Suppressor macrophage treated with lipopolysaccharide for 1 hour (primary cell): ENCODE results near the gene FNDC7.
"Not testable (repeated sequence)": the region's sequence is repeated elsewhere in the genome, so short reads cannot be mapped to it uniquely, and the experiment has no call there.

ENCODE experiments used
- DNase-seq, 3 donors: peaks; one replicate each; pipeline ENCODE4 v3.0.0-alpha.2; 2020 to 2022

Gene FNDC7

DNA sequence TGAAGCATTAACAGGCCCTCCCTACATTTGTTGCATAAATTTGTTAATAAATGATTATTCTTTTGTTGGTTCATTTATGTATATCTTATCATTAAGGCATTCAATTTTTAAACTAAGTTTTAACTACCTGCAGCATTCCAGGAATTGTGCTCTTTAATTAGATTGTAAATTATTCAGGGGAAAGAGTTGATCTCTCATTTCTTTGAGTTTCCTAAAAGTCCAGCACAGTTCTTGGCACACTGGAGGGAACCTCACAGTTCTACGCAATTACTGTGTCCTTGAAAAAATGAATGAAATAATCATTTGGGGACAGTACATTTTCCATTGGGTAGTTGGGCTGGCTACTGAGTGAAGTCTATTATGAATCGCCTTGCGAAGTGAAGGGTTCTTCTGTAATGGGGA lies 33.3 kb downstream of the FNDC7 start:
- DNase-seq, result no peak

DNA sequence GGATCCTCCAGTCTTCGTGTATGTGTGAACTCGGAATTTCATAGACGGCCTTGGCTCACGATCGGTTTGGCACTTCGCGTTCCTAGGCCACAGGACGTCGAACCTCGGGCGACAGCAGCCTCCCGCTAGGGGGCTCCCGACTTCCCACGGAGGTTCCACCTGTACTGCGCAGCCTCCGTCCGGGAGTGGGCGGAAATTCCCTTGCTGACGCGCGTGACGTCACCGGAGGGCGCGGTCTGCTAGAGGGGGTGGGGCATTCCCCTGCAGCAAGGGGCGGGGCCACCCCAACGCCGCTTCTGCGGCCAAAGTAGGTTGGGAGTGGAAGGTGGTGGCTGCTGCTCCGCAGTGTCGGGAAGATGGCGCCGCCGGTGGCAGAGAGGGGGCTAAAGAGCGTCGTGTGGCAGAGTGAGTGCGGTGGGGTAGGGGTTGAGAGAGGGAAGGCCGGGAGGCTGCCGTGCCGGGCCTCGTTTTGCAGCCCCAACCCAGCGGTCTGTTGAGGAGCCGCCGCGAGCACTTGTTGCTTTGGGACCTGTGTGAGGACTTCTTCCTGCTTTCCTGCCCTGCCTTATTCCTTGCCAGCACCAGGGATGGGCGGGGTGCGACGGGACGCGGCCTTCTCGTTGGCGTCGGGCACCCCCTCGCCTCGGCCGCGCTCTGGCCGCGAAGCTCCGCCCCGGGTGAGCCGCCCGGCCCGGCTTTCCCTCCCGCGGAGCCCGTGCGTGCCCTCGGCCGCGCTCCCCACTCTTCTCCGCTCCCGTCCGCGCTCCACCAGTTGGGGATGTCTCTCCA lies 33.9 kb downstream of the FNDC7 start, which contains the start of gene STXBP3:
STXBP3 (plus strand) TSS at position 293 of the 789 bp plus-strand sequence; CDS start at position 357, 64 bp downstream.
- peak; percentile 99 to 100 (median 100) for DNase-seq

DNA sequence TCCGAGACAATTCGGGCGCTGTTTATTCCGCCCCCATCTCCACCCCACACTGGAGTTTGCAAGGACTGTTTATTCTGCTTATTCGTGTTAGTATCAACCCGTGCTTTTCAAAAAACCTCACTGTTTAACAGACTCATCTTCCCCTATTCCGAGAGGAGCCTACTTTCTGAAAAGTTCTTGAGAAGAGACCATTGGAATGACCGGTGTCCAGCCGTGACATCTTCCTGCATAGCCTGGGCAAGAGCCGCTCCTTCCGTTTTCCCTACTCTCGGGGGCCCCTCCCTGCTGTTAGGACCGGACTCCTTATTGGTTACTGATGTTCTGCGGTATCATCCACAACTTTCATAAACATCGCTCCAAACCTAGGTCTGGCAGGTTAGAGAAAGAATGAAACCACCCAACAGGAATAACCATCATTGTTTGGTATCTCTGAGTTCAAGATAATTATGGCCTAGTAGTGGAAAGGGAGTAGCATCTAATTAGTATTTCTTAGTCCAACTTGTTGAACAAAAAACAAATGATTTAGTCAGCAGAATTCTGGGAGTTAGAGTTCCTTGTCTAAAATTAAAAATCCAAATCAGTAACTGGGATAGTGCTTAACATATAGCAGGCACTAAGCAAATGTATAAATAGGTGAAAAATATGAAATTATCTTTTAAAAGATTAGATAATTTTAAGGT lies 34.6 kb downstream of the FNDC7 start:
- peak; percentile 86 to 91 (median 87) for DNase-seq

DNA sequence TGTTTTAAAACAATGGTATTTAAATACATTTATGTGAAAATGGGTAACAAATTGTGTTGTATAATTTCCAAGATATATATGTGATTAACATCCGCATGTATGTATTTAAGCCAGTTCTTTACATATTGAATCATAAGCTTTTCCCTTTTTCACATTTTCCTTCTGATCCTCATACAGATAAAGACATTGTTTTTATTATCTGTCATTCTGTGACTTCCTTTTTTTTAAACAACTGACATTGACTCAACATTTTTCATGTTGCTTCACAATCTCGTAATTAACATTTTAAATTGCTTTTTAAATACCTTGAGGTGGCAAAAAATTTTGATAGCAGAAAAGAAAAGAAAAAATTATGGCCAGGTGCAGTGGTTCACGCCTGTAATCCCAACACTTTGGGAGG lies 35.2 kb downstream of the FNDC7 start:
- peak in 2 of 3 donors; percentile 49 to 66 for DNase-seq

DNA sequence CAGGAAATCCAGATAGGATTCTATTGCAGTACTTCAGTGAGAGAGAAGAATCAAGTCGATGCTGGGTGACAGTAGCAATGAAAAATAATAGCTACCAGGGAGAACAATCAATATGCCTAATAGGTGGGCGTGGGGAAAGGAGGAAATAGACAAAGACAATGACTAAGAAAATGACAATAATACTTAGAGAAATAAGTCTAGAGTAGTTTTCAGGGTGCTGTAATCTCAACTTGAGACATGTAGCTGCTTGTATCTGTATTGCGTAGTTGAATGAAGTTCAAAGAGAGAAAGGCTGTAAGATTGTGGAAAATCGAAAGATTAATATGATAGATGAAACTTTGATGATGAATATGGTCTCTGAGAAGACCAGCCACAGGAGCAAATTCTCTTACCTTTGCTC lies 36.4 kb downstream of the FNDC7 start:
- DNase-seq, result peak; percentile 12 to 32 (median 14)

DNA sequence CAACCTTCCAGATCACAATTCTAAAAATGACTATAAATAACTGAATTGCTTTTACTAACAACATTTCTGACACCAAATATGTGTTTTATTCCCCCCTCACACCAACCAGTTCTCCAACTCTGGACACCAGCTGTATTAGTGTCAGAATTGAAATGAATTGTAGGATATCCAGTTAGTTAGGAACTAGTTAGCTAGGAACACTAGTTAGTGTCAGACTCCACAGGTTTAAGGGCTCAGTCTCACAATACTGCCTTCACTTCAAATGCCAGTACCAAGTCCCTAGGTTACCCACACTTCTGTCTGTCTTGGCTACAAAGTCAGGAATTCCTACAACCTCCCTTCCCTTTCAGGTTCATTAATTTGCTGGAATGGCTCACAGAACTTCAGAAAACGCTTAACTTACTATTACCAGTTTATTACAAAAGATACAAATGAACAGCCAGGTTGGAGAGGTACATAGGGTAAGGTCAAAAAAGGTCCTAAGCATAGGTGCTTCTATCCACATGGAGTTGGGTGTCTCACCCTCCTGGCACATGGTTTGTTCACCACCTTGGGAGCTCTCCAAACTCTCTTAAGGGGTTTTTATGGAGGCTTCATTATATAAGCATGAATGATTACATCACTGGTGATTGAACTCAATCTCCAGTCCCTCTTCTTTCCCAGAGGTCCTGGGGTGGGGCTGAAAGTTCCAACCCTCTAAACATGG lies 37.9 kb downstream of the FNDC7 start:
- no peak for DNase-seq

DNA sequence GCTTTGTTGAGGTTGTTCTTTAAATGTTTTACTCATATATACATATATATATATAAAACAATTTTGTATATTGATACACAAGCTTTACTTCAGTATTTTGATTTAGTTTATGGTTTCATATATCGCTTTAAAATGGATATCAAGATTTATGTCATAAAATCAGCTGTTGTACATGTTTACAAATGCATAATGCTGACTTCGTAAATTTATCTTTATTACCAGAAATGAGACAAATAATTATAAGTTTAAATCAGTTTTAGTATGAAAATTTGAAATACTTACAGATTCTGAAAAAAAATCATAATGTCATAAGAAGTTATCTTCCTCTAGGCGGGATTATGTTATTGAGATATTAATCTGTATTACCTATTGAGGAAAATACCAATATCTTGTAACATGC lies 40.7 kb downstream of the FNDC7 start:
- no peak for DNase-seq

DNA sequence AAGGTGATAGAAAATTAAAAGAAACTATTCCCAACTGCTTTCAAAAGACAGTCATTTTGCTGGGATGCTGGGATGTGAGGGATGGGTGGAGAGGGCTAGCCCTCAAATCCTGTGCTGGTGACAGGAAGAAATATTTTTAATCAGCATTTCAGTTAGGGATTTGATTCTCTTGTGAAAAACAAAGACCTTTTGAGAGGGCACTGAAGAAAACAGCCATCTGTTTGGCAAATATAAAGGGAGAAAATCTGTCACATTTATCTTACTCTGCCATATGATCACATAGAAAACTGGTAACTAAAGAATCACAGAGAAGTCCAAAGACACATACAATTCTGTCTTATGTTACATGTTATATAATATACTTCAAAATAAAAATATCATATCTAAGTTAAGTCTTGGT lies 46.1 kb downstream of the FNDC7 start:
- no peak for DNase-seq

DNA sequence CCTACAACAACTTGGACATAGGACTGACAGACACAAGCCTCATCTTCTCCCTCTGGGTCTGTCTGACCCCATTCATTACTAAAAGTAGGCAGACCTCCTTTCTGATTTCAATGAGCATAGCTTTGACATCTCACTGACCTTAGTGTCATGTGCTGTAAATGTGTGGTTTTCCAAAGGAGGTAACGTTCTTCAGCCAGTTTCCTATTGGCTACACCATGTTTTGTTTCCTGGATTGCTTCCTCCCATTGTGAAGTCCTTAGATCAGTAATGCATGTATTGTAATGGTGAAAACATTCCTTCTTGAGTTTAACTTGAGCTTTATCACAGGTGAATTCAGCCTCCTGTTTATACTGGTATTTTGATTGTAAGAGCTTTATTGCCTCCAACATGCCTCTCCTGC lies 54.4 kb downstream of the FNDC7 start:
- no peak for DNase-seq

DNA sequence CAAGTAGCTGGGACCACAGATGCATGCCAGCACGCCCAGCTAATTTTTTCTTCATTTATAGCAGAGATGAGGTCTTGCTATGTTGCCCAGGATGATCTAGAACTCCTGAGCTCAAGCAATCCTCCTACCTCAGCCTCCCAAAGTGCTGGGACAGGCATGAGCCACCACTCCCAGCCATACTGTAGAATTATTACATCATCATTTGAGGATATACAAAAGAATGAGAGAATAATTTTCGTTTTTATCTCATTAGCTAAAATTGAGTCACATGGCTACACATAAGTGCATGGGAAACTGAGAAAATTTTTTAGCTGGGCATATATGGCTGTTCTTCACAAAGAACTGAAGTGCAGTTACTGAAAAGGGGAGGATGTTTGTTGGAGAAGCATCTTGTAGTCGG lies 55.0 kb downstream of the FNDC7 start:
- DNase-seq, result no peak

DNA sequence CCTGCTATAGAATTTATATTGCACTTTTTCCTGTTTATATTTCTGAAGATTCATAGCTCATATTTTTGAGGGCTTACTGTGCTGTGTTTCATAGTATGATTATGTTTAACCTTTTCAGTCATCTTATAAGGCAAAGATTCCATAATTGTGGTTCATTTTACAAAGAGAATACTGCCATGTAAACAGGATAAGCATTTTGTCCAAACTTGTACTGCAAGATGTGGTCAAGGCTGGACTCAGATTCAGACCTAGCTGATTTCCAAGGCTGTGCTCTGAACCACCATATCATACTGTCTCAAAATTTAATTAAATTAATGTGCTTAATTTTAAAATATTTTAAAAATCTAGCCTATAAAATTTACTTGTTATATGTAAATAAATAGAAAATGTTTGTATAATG lies 65.1 kb downstream of the FNDC7 start:
- no peak for DNase-seq

DNA sequence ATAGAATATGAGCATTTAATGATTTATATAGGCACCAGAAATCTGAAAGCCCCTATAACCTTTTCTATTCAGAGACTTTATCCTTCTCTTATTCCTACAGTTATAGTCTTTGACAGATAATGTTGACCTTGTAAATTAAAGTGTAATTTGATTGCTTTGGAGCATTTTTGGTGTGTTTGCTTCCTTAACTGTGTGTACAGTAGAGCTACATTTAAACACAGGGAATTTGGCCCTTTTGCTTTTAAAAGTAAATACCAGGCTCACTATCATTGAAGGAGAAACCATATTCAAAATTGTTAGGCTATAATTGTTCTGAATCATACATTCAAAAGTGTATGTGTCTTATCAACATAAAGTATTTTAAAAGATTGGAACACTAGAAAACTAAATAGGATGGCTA lies 66.7 kb downstream of the FNDC7 start:
- no peak for DNase-seq

DNA sequence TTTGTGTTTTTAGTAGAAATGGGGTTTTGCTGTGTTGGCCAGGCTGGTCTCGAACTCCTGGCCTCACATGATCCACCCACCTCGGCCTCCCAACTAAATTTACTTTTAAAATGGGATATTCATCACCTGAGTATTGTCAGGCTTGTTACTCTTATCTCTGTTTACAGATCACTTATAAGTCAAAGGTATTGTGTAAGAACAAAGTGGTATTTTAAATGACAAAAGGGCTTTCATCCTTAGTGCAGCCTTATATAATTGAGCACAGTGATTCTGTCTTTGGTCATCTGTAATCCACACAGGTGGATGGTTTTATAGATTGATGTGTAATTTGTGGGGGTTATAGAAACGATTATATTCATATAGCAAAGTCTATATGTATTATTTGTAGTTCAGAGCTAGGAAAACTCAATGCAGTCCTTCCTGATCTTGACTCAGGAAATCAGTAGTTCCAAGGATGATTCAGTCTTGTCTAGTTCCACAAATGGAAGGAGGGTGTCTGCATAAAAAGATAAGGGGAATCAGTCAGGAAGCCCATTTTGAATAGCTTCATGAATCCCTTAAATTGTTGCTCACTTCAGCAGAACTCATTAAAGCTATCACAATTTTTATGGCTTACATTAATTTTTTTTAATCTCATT lies 68.3 kb downstream of the FNDC7 start:
- no peak for DNase-seq

DNA sequence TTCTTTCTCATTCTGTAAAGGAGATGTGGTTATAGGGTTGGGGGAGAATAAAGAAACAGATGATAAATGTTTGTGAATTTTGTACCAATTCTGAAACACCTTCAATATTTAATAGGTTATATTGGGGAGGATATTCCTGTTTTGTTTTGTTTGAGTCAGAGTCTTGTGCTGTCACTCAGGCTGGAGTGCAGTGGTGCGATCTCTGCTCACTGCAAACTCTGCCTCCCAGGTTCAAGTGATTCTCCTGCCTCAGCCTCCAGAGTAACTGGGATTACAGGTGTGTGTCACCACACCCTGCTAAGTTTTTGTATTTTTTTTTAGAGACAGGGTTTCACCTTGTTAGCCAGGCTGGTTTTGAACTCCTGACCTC lies 68.9 kb downstream of the FNDC7 start:
- DNase-seq, result not testable (repeated sequence)

DNA sequence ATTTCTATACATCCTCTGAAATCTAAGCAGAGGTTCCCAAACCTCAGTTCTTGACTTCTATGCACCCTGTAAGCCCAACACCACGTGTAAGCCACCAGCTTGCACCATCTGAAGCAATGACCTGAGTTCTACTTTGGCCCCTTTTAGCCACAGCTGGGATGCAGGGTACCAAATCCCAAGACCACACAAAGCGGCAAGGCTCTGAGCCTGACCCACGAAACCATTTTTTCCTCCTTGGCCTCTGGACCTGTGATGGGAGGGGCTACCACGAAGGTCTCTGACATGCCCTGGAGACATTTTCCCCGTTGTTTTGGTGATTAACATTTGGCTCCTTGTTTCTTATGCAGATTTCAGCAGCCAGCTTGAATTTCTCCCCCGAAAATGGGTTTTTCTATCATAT lies 72.6 kb downstream of the FNDC7 start:
- no peak for DNase-seq

DNA sequence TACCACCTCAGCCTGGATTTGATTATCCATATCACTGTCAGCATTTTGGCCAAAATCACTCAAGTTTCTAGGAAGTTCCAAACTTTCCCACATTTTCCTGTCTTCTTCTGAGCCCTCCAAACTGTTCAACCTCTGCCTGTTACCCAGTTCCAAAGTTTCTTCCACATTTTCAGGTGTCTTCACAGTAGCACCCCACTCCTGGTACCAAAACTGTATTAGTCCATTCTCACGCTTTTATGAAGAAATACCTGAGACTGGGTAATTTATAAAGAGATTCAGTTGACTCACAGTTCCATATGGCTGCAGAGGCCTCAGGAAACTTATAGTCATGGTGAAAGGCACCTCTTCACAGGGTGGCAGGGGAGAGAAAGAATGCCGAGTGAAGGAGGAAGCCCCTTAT lies 73.2 kb downstream of the FNDC7 start:
- DNase-seq, result no peak

DNA sequence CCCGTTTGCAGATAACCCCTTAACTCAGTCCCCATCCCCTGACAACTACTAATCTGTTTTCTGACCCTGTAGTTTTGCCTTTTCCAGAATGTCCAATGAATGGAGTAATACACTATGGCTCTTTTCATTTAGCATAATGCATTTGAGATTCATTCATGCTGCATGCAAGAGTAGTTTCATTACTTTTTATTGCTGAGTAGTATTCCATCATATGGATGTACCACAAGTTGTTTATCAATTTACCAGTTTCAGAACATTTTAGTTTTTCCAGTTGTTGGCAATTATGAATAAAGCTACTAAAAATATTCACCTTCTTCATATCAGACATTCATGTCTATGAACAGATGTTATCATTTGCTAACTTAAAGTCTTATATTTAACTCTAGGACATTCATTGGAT lies 79.1 kb downstream of the FNDC7 start:
- no peak for DNase-seq
